MM.1S (cell line): ENCODE measurements around the gene SRGAP2.
"Not testable (repeated sequence)": the region's sequence is repeated elsewhere in the genome, so short reads cannot be mapped to it uniquely, and the experiment has no call there.

Experiments used
- EZH2phosphoT487 ChIP-seq: fragments of 300-600 bp; sonication (generic); IDR thresholded peaks from 2 replicates; pipeline ENCODE4 v1.6.1; 2018; ENCODE audit warnings: antibody characterized with exemption, low read length
- TF ChIP-seq, protein P1 (sequence below): fragments of 300-600 bp; sonication (generic); IDR thresholded peaks from 2 replicates; pipeline ENCODE4 v1.5.1; 2016; ENCODE audit warnings: antibody characterized with exemption, low read length, mixed read lengths

- TF ChIP-seq, protein P1, sequence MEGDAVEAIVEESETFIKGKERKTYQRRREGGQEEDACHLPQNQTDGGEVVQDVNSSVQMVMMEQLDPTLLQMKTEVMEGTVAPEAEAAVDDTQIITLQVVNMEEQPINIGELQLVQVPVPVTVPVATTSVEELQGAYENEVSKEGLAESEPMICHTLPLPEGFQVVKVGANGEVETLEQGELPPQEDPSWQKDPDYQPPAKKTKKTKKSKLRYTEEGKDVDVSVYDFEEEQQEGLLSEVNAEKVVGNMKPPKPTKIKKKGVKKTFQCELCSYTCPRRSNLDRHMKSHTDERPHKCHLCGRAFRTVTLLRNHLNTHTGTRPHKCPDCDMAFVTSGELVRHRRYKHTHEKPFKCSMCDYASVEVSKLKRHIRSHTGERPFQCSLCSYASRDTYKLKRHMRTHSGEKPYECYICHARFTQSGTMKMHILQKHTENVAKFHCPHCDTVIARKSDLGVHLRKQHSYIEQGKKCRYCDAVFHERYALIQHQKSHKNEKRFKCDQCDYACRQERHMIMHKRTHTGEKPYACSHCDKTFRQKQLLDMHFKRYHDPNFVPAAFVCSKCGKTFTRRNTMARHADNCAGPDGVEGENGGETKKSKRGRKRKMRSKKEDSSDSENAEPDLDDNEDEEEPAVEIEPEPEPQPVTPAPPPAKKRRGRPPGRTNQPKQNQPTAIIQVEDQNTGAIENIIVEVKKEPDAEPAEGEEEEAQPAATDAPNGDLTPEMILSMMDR: not testable (repeated sequence)
- not testable (repeated sequence) for TF ChIP-seq EZH2phosphoT487
Measured at GRCh38 chr1:206174182-206174868, 29.0 kb upstream of the SRGAP2 start.
